HepG2 (cell line): ENCODE results near the gene C2orf81. TPM values are rescaled to one million over a fixed set of nuclear protein-coding genes. Genes with fewer than 3 reads are reported as not detected.
A peak's percentile ranks its signal among the peaks of the same experiment; 100 is the strongest.

Source experiments
- ARHGAP35 ChIP-seq: sonication (generic); formaldehyde crosslinking; IDR thresholded peaks from 2 replicates; pipeline ENCODE4 v1.9.0; 2022; ENCODE audit warnings: mild to moderate bottlenecking, inconsistent platforms, moderate library complexity, missing genetic modification reagents, borderline replicate concordance
- ATM ChIP-seq: fragments of 450-650 bp; IDR thresholded peaks from 2 replicates; pipeline ENCODE4 v1.7.1; 2017; ENCODE audit warnings: mild to moderate bottlenecking, borderline replicate concordance
- CENPT ChIP-seq: sonication (generic); formaldehyde crosslinking; IDR thresholded peaks from 2 replicates; pipeline ENCODE4 v1.8.0; 2022; ENCODE audit warnings: low read depth, mild to moderate bottlenecking, moderate library complexity, missing genetic modification reagents
- CERS6 ChIP-seq: sonication (generic); formaldehyde crosslinking; IDR thresholded peaks from 2 replicates; pipeline ENCODE4 v1.5.0; 2020; ENCODE audit warnings: missing genetic modification reagents
- ETV6 ChIP-seq: sonication (generic); formaldehyde crosslinking; conservative IDR thresholded peaks from 2 replicates; pipeline ENCODE4 v1.4.0; 2020; ENCODE audit warnings: missing genetic modification reagents
- GABPA ChIP-seq, 2 experiments: IDR thresholded peaks; 2 replicates each; pipeline ENCODE4 v1.6.1; 2011 to 2016; ENCODE audit warnings: low read depth in 2 of 2, low read length in 1 of 2, missing biosample characterization in 1 of 2, missing genetic modification characterization in 1 of 2
- HOXD1 ChIP-seq: sonication (generic); formaldehyde crosslinking; IDR thresholded peaks from 2 replicates; pipeline ENCODE4 v1.5.0; 2020; ENCODE audit warnings: missing genetic modification reagents
- KMT2A ChIP-seq: sonication (generic); formaldehyde crosslinking; IDR thresholded peaks from 2 replicates; pipeline ENCODE4 v1.4.0; 2020; ENCODE audit warnings: missing genetic modification reagents
- MIER2 ChIP-seq: IDR thresholded peaks from 2 replicates; pipeline ENCODE4 v1.6.1; 2016; ENCODE audit warnings: missing biosample characterization, missing genetic modification reagents
- NONO ChIP-seq, 2 experiments: fragments of 450-650 bp in 1 of 2; sonication (generic) in 1 of 2; formaldehyde crosslinking in 1 of 2; IDR thresholded peaks in 1 of 2; conservative IDR thresholded peaks in 1 of 2; 2 replicates each; pipeline versions ENCODE4 v1.6.1 to v1.8.0; 2017 to 2022; ENCODE audit warnings: mild to moderate bottlenecking in 1 of 2, missing genetic modification reagents in 1 of 2, moderate library complexity in 1 of 2
- PRMT3 ChIP-seq: sonication (generic); formaldehyde crosslinking; IDR thresholded peaks from 2 replicates; pipeline ENCODE4 v1.8.1; 2022; ENCODE audit warnings: low read depth, mild to moderate bottlenecking, moderate library complexity, missing genetic modification reagents, borderline replicate concordance
- RARG ChIP-seq: sonication (generic); formaldehyde crosslinking; IDR thresholded peaks from 2 replicates; pipeline ENCODE4 v1.4.0; 2020; ENCODE audit warnings: low read depth, mild to moderate bottlenecking, missing genetic modification reagents
- SETDB1 ChIP-seq: sonication (generic); formaldehyde crosslinking; IDR thresholded peaks from 2 replicates; pipeline ENCODE4 v1.5.1; 2020; ENCODE audit warnings: missing genetic modification reagents, mild to moderate bottlenecking, borderline replicate concordance
- SNAI1 ChIP-seq: sonication (generic); formaldehyde crosslinking; IDR thresholded peaks from 2 replicates; pipeline ENCODE4 v1.5.0; 2020; ENCODE audit warnings: mild to moderate bottlenecking, missing genetic modification reagents, borderline replicate concordance
- ZBTB14 ChIP-seq: sonication (generic); formaldehyde crosslinking; IDR thresholded peaks from 2 replicates; pipeline ENCODE4 v1.4.0; 2020; ENCODE audit warnings: missing genetic modification reagents
- ZBTB2 ChIP-seq: sonication (generic); formaldehyde crosslinking; IDR thresholded peaks from 2 replicates; pipeline ENCODE4 v1.8.0; 2022; ENCODE audit warnings: low read depth, missing genetic modification reagents
- ZBTB21 ChIP-seq: sonication (generic); formaldehyde crosslinking; IDR thresholded peaks from 2 replicates; pipeline ENCODE4 v1.4.0; 2020; ENCODE audit warnings: missing genetic modification reagents
- ZKSCAN1 ChIP-seq: fragments of 150-350 bp; IDR thresholded peaks from 2 replicates; pipeline ENCODE4 v1.6.1; 2014; ENCODE audit warnings: low read length
- ZNF12 ChIP-seq: sonication (generic); formaldehyde crosslinking; IDR thresholded peaks from 2 replicates; pipeline ENCODE4 v1.5.0; 2020; ENCODE audit warnings: missing genetic modification reagents
- ZNF772 ChIP-seq: sonication (generic); formaldehyde crosslinking; IDR thresholded peaks from 2 replicates; pipeline ENCODE4 v1.5.0; 2020; ENCODE audit warnings: mild to moderate bottlenecking, missing genetic modification reagents
- polyA plus RNA-seq, 8 experiments: library from polyadenylated mRNA; depleted of rRNA in 3 of 8; stranded (reverse) in 7 of 8; unstranded in 1 of 8; fragments of >200 nt; fragmentation: Illumina TruSeq in 4 of 8; extraction: Trizol in 4 of 8; gene quantifications; 2 replicates each; pipeline versions ENCODE4 v1.2.1 to v1.2.3, GENCODE V29; 2011 to 2016; ENCODE audit warnings: low read depth in 4 of 8, missing spikeins in 1 of 8, mixed read lengths in 1 of 8; ENCODE audit not compliant: insufficient read depth in 1 of 8
- total RNA-seq, 5 experiments: library from RNA; depleted of rRNA; stranded (reverse); fragments of >200 nt; fragmentation: Illumina TruSeq; extraction: Trizol; gene quantifications; 2 replicates each; pipeline ENCODE4 v1.2.3, GENCODE V29; 2016; ENCODE audit warnings: low read depth in 1 of 5
- TF ChIP-seq, protein P1 (sequence below): sonication (generic); formaldehyde crosslinking; IDR thresholded peaks from 2 replicates; pipeline ENCODE4 v1.4.0; 2020; ENCODE audit warnings: mild to moderate bottlenecking, missing genetic modification reagents
- TF ChIP-seq, protein P2 (sequence below): sonication (generic); formaldehyde crosslinking; IDR thresholded peaks from 2 replicates; pipeline ENCODE4 v1.8.0; 2022; ENCODE audit warnings: mild to moderate bottlenecking, missing genetic modification reagents; ENCODE audit not compliant: insufficient replicate concordance

The C2orf81 gene
- total and polyA plus RNA-seq, 2 of the 13 experiments (the other 11 are each of a cell fraction or from before 2014, with no cell fraction given) = 0.15 to 0.17 TPM

DNA sequence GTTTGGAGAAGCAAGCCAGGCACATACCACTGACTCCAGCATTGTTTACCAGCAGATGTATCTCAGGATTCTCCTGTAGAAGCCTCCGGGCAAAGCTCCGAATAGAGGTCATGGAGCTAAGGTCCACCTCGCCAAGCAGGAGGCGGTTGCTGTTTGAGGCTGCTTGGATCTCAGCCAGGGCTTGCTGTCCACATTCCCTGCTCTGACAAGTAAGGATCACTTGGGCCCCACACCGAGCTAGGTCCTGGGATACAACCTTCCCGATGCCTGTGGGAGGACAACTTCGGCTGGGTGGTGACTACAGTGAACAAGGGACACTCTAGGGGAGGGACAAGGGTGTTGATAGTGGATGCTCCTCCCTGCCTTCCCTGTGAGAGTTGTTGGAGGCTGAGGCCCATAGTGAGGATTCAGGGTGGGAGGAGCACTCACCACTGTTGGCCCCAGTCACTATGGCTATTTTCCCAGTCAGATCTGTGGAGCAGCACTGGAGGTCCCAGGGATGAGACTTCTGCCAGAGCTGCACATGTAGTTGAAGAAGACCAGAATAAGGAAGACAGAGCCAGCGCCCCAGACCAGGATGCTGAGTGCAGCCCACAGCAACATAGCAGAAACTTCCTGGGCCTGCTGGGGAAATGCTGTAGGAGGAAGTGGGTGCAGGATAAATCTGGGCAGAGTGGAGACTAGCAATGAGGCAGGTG, 8.3 kb downstream of the C2orf81 start (continued):
- TF ChIP-seq ZKSCAN1 (no peak), NONO (IDR thresholded peaks at IDR 0.05) (no peak), NONO (CRISPR knock-in tag; conservative IDR thresholded peaks at IDR 0.05) (no peak), SNAI1 (CRISPR knock-in tag) (no peak), SETDB1 (CRISPR knock-in tag) (no peak), CENPT (no peak), ATM (no peak), ZNF772 (CRISPR knock-in tag) (peak; percentile 49; the same call in 1 of the 2 replicates), GABPA (IDR thresholded peaks at IDR 0.05; ENCODE audit: low read depth, low read length) (no peak), GABPA (CRISPR knock-in tag; IDR thresholded peaks at IDR 0.05; ENCODE audit: low read depth) (no peak), RARG (CRISPR knock-in tag) (no peak), HOXD1 (no peak), ZNF12 (no peak), KMT2A (CRISPR knock-in tag) (no peak), ETV6 (CRISPR knock-in tag) (no peak), ZBTB14 (no peak), ZBTB21 (no peak), CERS6 (CRISPR knock-in tag) (no peak), PRMT3 (no peak), ARHGAP35 (CRISPR knock-in tag) (no peak), MIER2 (CRISPR knock-in tag) (0 out of 2 replicates have a peak, but pooled peaks have one; percentile 51), ZBTB2 (CRISPR knock-in tag) (no peak)
- TF ChIP-seq, protein P1, sequence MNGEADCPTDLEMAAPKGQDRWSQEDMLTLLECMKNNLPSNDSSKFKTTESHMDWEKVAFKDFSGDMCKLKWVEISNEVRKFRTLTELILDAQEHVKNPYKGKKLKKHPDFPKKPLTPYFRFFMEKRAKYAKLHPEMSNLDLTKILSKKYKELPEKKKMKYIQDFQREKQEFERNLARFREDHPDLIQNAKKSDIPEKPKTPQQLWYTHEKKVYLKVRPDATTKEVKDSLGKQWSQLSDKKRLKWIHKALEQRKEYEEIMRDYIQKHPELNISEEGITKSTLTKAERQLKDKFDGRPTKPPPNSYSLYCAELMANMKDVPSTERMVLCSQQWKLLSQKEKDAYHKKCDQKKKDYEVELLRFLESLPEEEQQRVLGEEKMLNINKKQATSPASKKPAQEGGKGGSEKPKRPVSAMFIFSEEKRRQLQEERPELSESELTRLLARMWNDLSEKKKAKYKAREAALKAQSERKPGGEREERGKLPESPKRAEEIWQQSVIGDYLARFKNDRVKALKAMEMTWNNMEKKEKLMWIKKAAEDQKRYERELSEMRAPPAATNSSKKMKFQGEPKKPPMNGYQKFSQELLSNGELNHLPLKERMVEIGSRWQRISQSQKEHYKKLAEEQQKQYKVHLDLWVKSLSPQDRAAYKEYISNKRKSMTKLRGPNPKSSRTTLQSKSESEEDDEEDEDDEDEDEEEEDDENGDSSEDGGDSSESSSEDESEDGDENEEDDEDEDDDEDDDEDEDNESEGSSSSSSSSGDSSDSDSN (CRISPR knock-in tag) = 0 out of 2 replicates have a peak, but pooled peaks have one; percentile 25
- TF ChIP-seq, protein P2, sequence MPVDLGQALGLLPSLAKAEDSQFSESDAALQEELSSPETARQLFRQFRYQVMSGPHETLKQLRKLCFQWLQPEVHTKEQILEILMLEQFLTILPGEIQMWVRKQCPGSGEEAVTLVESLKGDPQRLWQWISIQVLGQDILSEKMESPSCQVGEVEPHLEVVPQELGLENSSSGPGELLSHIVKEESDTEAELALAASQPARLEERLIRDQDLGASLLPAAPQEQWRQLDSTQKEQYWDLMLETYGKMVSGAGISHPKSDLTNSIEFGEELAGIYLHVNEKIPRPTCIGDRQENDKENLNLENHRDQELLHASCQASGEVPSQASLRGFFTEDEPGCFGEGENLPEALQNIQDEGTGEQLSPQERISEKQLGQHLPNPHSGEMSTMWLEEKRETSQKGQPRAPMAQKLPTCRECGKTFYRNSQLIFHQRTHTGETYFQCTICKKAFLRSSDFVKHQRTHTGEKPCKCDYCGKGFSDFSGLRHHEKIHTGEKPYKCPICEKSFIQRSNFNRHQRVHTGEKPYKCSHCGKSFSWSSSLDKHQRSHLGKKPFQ (CRISPR knock-in tag) = no peak
